Amniotic epithelial cell (primary cell): ENCODE measurements around the gene FKBP8.

Experiments
- DNase-seq: peaks from one replicate; pipeline ENCODE4 v3.0.0-alpha.2; 2010; ENCODE audit warnings: low read depth

Gene FKBP8

DNA sequence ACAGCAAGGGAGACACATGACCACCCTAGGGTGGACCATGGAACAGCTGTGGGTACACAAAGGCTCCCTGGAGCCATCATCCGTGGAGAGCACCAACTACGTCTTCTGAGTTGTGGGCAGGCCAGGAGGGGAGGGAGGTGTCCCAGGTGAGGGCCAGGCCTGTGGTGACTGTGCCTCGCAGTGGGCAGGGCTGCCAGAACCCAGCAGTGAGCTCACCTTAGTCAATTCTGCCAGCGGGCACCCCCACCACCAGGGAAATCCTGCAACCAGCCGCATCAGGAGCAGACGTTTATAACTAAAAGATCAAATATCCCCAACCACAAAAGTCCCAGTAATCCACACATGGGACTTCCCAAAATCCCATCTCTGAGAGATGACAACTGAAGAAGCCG is 41.1 kb downstream of the FKBP8 start:
- DNase-seq = no peak

DNA sequence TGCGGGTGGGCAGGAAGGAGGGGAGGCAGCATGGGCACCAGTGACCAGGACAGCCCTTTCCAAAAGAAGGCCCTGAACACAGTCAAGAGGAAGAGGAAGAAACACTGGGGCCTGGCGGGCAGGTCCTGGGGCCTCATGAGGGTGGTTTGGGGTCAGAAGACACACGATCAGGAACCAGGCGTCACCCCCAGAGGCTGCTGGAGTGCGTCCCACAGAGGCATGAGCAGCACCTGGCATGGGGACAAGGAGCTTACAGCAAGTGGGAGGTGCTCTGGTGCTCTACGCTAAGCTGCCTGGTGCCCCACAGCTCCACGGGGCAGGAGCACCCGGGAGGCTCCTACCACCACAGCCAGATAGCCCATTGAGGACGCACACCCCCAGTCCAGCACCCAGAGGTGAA is 41.5 kb downstream of the FKBP8 start:
- no peak for DNase-seq

GRCh38 chr19:18501351-18501750 is 42.0 kb downstream of the FKBP8 start:
- no peak for DNase-seq

DNA sequence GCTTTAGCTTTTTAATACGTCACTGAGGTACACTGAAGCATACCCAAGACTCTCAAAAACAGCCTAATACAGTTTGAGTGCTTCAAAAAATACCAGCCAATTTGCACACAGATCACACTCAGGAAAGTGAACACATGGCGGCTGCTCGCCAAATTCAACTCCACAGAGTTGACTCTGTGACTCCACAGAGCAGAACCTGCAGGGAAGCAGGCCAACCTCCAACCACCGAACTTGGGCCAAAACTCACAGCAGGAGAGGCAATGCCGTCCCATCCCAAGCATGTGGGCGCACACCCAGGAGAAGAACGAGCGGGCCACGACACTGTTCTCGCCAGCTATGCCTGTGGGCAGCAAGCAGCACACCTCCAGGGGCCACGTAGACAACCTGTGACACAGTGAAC is 42.6 kb downstream of the FKBP8 start:
- DNase-seq = no peak

DNA sequence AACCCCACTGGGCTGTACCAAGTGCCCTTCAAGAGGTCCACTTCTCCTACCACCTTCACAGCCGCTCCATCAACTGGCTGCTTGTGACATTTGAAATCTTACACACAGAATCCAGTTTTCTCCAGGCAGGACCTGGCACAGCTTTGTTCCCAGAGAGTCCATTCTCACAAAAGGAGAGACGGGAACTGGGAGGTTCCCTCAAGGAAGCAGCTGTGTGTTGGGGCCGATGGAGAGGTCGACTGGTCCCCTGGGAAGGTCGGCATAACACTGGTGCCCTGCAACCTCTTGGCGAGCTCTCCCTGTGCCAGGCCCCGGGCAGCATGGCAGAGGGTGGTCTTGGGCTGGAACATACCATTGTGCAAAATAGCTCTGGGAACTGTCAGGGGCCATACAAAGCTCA is 43.0 kb downstream of the FKBP8 start:
- no peak for DNase-seq

DNA sequence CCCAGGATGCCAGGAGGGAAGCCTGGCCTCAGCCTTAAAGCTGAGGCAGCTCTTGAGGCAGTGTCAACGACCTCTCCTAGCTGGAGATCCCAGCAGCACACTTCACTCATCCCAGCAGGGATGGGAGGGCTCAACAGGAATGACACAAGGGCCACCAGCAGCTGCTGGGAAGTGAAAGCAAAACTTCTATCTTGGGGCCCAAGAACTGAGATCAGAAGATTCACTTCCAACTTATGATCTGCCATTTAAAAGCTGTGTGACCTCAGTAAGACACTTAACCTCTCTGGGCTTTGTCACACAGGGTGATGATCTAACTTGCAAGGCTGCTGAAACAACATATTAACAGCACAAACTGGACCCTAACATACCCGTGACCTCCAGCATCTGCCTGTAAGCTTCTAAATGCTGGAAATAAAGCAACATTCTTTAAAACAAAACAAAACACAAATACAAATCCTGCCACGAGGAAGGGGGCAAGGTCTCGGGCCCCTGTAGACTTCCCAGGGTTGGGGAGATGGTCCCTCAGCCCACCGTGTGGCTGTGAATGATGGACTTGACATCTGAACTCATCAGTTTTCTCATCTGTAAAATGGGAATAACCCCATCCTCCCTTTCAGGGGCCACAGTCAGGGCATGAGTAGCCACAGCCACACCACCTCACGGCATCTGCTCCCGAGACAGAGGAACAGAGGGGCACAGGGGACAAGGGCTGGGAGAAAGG is 44.2 kb downstream of the FKBP8 start:
- no peak for DNase-seq

DNA sequence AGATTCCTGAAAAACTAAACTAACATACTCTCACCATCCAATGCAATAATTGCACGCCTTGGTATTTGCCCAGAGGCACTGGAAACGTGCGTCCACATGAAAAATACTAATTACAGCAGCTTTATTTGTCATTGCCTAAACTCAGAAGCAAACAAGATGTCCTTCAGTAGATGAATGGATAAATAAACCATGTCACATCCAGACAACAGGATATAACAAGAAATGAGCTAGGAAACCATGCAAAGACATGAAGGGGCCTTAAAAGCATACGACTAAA is 46.5 kb downstream of the FKBP8 start:
- no peak for DNase-seq

DNA sequence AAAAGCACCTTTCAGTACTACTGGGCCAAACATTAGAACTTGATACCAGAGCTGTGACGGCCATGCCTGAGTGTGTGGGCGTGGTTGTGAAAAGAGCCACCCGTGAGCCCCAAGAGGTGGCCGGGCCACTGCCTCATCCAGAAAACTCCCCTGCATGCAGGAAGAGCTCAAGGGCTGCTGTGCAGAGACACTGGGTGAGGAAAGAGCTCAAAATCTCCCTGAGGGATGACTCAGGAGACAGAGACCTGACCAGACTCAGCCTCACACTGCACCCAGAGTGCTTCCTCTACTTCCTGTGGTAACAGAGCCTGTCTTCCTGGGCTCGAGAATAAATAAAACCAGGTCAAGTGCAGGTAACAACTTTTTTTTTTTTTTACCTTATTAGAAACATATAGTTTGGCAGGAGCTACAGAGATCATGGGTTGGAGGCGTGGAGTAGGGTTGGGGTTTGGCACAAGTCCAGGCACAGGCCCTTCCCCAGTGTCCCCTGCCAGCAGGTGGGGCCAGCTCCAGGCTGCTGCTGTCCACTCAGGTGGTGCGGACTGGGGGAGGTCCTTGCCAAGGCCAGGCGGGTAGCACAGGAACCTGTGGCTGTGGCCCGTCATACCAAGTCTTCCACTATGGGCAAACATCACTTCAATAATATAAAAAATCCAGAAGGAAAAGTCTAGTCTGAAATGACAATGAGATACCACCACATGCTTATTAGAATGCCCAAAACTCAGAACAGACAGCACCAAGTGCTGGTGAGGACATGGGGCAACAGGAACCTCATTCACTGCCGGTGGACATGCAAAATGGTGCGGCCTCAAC is 47.0 kb downstream of the FKBP8 start:
- peak; percentile 78 for DNase-seq

DNA sequence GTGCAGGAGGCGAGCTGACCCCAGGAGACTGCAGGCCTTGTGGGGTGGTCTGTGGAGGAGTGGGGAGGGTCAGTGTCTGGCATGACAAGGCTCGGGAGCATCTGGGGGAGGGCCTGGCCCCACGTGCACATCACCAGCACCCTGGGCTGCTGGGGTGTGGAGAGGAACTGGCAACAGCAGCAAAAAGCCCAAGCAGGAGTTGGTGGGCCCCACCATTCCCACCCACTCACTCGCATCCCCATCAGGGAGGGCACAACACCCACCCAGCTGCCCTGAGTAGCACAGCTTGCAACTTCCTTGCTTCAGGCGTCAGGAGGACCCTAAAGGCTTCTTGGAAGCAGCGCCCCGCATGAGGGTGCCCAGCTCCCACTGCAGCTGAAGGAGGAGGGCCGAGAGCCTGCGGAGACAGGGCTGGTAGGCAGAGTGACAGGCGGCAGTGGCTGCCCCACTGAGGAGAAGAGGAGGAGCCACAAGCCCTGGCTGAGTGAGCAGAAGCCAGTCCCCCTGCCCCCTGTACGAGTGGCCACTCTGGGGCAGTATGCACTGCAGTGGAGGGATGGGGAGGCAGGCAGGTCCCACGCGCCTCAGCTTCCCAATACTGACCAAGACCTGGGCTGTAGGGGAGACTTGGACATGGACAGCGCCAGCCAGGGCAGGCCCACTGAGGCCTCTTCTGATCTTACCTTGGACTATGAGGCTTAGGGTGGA is 48.0 kb downstream of the FKBP8 start:
- DNase-seq = no peak

DNA sequence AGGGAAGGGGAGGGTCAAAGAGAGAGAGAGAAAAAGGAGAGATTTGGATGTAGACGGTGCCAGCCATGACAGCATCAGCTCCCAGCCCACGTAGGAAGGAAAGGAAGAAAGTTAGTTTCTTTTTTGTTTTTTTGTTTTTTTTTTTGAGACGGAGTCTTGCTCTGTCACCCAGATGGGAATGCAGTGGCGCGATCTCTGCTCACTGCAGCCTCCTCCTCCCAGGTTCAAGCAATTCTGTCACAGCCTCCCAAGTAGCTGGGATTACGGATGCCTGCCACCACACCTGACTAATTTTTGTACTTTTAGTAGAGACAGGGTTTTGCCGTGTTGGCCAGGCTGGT is 49.1 kb downstream of the FKBP8 start:
- peak; percentile 7 for DNase-seq

DNA sequence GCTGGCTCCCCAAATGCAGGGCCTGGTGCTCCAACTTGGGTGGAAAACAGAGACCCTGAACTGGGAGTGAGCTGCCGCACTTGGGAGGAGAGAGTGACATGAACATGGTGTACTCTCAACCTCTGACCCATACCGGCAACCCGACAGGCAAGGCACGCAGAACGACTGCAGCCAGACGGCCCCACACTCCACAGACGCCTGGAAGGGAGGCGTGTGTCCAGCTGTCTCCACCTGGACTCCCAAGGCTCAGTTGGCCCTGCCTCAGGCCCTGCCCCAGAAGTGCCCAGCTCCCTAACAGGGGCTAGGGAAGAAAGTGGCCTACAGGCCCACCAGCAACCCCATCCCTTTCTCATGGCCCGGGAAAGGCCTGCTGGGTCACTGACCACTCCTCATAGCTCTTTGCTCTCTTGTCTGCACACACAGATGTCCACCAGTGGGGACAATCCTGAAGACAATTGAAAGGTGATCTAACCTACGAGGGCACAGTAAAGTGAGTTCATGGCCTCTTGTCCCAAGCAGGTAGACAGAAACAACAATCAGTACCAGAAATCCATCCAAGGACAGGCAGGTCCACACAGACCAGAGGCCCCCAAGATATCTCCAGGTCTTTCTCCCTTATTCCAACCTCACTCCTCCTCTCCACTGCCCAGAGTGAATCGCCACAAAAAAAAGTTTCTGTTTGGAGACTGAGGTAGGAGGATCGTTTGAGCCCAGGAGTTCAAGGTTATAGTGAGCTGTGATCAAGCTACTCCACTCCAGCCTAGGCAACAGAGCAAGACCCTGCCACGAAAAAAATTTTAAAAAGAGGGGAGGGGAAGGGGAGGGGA is 49.7 kb downstream of the FKBP8 start:
- no peak for DNase-seq

DNA sequence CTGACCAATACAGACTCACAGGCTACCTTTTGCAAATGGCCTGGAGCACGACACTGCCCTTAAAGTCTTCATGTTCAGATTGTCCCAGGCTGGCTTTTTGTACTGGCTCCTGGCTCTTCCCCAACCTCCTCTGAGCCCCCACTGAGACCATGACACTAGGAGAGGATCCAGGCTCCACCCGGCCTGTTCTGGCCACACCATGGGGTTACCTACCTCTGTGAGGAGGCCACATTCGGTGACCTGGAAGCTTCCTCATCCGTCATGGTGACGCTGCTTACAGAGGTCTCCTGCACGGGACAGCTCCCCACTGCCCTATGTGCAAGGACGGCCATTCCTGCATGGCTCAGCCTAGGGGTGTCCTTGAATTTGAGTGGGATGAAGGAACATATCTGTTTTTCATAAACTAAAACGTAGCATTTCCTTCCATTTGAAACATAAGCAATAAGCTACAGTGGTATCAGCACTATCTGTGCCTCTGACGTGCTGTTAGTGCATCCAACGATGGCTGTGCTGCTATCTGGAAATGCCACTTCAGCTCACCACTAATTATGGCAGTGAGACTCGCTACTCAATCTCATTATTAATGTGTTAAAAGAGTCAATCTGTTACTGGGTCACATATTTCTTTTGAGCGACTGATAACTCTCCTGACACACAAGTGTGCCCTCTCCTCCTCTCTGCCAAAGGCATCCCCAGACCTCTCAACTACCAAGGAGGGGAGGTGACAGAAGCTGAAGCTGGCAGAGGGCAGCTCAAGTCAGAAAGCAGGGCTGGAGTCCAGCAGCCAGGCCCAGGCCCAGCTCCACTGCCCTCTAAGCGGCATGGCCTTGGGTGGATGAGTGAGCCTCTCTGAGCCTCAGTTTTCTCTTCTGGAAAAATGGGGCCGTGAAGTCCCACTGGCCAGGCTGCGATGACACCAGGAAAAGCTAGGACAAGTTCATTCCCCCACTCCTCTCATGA is 51.1 kb downstream of the FKBP8 start:
- no peak for DNase-seq

GRCh38 chr19:18490728-18491127 is 52.6 kb downstream of the FKBP8 start:
- no peak for DNase-seq

DNA sequence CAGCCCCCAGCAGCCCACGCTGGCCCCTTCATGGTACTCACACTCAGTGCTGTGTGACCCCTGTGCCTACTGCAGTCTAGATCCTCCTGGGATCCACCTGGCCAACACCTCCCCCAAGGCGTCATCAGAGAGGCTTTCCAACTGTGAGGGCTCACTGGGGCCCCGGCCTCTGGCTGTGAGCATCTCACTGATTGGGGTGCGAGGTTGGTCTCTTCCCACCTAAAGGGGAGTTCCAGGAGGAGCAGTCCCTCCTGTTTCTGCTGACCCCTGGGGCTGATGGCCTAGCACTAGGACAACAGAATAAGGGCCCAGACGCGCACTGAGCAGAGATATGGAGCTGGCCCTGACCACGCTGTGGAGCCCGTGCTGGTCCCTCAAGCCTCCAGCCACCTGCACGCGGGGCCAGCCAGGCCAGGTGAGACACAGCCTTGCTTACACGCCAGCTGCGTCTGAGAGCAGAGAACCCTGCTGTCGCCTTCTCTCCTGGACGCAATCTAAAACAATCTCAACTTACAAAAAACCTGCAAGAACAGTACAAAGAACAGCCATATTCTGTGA is 53.7 kb downstream of the FKBP8 start:
- no peak for DNase-seq

GRCh38 chr19:18488838-18489626 is 54.3 kb downstream of the FKBP8 start:
- DNase-seq = peak; percentile 19

GRCh38 chr19:18488403-18488723 is 55.0 kb downstream of the FKBP8 start:
- no peak for DNase-seq

DNA sequence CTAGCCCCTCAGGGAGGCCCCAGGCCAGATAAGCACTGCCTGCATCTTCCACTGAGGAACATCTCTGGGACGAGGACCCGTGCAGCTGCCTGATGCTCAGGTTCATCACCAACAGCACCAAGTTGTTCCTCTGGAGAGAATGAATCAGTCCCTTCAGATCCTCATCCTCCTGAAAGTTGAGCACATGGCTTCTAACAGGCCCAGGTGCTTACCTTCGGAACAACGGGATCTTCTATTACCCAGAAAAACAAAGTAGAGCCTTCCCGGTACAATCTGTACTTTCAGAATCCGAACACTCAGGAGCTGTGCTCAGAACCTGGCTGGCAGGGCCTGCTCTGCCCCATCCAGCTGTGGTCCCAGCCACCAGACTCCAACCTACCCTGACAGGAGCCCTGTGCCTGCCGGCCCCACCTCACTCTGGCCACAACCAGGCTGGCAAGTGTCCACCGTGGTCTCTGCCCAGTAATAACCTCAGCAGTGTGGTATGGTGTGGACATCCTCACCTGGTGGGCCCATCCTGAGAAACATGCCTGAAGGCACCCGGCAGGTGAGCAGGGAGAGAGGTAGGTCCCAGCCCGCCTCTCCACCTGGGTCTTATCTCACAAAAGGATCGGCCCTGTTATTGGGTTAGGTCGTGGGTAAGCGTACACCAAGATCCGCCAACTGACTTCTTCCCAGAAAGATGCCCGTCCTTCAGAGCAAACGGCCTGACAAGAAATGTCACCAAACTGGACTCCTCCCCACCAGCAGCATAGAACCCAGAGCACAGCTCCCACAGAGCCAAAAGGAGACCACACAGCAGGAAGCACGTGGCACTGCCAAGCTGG is 55.6 kb downstream of the FKBP8 start:
- DNase-seq = no peak

DNA sequence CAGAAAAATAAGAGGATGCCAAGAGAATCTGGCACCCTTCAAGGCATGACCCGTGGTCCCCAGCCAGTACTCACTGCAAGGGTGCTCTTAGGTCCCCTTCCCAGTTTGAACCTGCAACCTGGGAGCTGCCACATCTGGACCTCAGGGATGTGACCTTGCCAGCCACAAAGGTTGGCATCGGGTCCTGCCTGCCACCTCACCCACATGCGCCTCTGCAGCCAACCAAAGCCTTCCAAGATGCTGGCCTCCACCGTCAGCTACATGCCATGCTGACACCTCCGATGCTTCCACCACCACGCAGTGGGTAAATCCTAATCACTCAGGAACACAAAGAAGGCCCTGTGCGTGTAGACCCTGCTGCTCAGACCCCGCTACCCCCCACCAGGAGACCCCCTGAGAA is 56.6 kb downstream of the FKBP8 start:
- no peak for DNase-seq

- no peak for DNase-seq
Observed at GRCh38 chr19:18484992-18485391, 58.4 kb downstream of the FKBP8 start.
